H1 (cell line): ENCODE results near the gene MUC5B. TPM values are rescaled to one million over a fixed set of nuclear protein-coding genes. Genes with fewer than 3 reads are reported as not detected.

Experiments used
- CTCF ChIA-PET: fragments of 300-600 bp; sonication (Branson Sonifier 250); formaldehyde crosslinking; loops from one replicate; lab custom pipeline; 2021; ENCODE audit not compliant: partially characterized antibody; lab: Charles Lee
- POLR2A ChIA-PET: fragments of 300-600 bp; sonication (Branson Sonifier 250); formaldehyde crosslinking; loops from one replicate; lab custom pipeline; 2021; ENCODE audit warnings: inconsistent platforms; ENCODE audit not compliant: partially characterized antibody; lab: Charles Lee
- DNase-seq, 2 experiments: peaks; one replicate each; pipeline versions ENCODE4 v3.0.0 to v3.0.0-alpha.2; 2010 to 2022; ENCODE audit warnings: low spot score in 2 of 2, low read depth in 1 of 2, mixed read lengths in 1 of 2
- FAIRE-seq: peaks from 2 replicates; lab custom pipeline; 2011; peaks lifted over from hg19 to GRCh38; lab: Jason Lieb, UNC
- H2AFZ ChIP-seq: 2 replicates; pipeline ENCODE4 v1.8.1; 2012; ENCODE audit warnings: low read length, inconsistent platforms
- H2AK5ac ChIP-seq: 2 replicates; pipeline ENCODE4 v1.6.1; 2013; ENCODE audit warnings: low read depth, low read length
- H2BK120ac ChIP-seq: replicated peaks from 2 replicates; pipeline ENCODE3; 2013; ENCODE audit warnings: low read depth, low read length, inconsistent platforms
- H2BK12ac ChIP-seq: 2 replicates; pipeline ENCODE4 v1.6.1; 2013; ENCODE audit warnings: low read depth, low read length
- H2BK15ac ChIP-seq: 2 replicates; pipeline ENCODE4 v1.6.1; 2013; ENCODE audit warnings: low read length
- H2BK20ac ChIP-seq: 2 replicates; pipeline ENCODE4 v1.6.1; 2013; ENCODE audit warnings: low read length
- H2BK5ac ChIP-seq: 2 replicates; pipeline ENCODE4 v1.6.1; 2013; ENCODE audit warnings: low read depth, low read length
- H3K14ac ChIP-seq: 2 replicates; pipeline ENCODE4 v1.6.1; 2013; ENCODE audit warnings: inconsistent platforms; ENCODE audit not compliant: insufficient read length
- H3K18ac ChIP-seq: 2 replicates; pipeline ENCODE4 v1.6.1; 2013; ENCODE audit warnings: low read length; ENCODE audit errors: extremely low read depth
- H3K23ac ChIP-seq: 2 replicates; pipeline ENCODE4 v1.6.1; 2013; ENCODE audit warnings: inconsistent platforms; ENCODE audit not compliant: insufficient read length
- H3K23me2 ChIP-seq: 2 replicates; pipeline ENCODE4 v1.6.1; 2013; ENCODE audit warnings: low read depth, low read length
- H3K27ac ChIP-seq: 2 replicates; pipeline ENCODE4 v1.6.1; 2011; ENCODE audit warnings: low read depth, low read length, inconsistent platforms
- H3K27me3 ChIP-seq, 4 experiments: replicated peaks in 1 of 4; 1 replicate in 1 of 4; 2 replicates in 3 of 4; pipeline versions ENCODE4 v1.6.1 to v1.8.1; 2011 to 2013; ENCODE audit warnings: low read length in 3 of 4, mild to moderate bottlenecking in 3 of 4, inconsistent platforms in 2 of 4, mixed read lengths in 2 of 4, moderate library complexity in 1 of 4; ENCODE audit not compliant: control insufficient read depth in 3 of 4, insufficient read depth in 3 of 4; ENCODE audit errors: extremely low read depth in 1 of 4
- H3K36me3 ChIP-seq, 4 experiments: 2 replicates each; pipeline versions ENCODE4 v1.6.1 to v1.8.1; 2011 to 2013; ENCODE audit warnings: mild to moderate bottlenecking in 4 of 4, low read length in 3 of 4, moderate library complexity in 2 of 4, control low read depth in 1 of 4, inconsistent platforms in 1 of 4; ENCODE audit not compliant: insufficient read depth in 4 of 4, control insufficient read depth in 2 of 4
- H3K4ac ChIP-seq: replicated peaks from 2 replicates; pipeline ENCODE3; 2013; ENCODE audit warnings: low read length, low read depth, mixed read lengths, inconsistent platforms; ENCODE audit not compliant: insufficient read length
- H3K4me1 ChIP-seq, 4 experiments: replicated peaks in 1 of 4; 1 replicate in 1 of 4; 2 replicates in 3 of 4; pipeline versions ENCODE4 v1.6.1 to v1.8.1; 2011 to 2013; ENCODE audit warnings: low read length in 3 of 4, inconsistent platforms in 2 of 4, mixed read lengths in 1 of 4; ENCODE audit not compliant: insufficient read depth in 4 of 4, control insufficient read depth in 3 of 4
- H3K4me2 ChIP-seq, 2 experiments: 2 replicates each; pipeline versions ENCODE4 v1.6.1 to v1.8.1; 2011 to 2013; ENCODE audit warnings: low read depth in 2 of 2, low read length in 2 of 2, control low read depth in 1 of 2, inconsistent platforms in 1 of 2, mild to moderate bottlenecking in 1 of 2; ENCODE audit not compliant: insufficient read depth in 1 of 2
- H3K4me3 ChIP-seq, 4 experiments: fragments of 200-600, 300-600 bp in 1 of 4; sonication (generic), shearing (Covaris generic), sonication (Bioruptor Twin) in 1 of 4; 2 replicates each; pipeline versions ENCODE4 v1.5.1 to v1.8.1; 2011 to 2016; ENCODE audit warnings: low read length in 4 of 4, low read depth in 3 of 4, control low read depth in 2 of 4, inconsistent platforms in 2 of 4, mild to moderate bottlenecking in 2 of 4, mixed read lengths in 1 of 4, moderate library complexity in 1 of 4; ENCODE audit not compliant: insufficient read depth in 2 of 4; ENCODE audit errors: extremely low read depth in 1 of 4
- H3K56ac ChIP-seq: replicated peaks from 2 replicates; pipeline ENCODE3; 2013; ENCODE audit warnings: low read depth, mild to moderate bottlenecking, mixed read lengths, low read length, inconsistent platforms; ENCODE audit not compliant: insufficient read length
- H3K79me1 ChIP-seq: 2 replicates; pipeline ENCODE4 v1.6.1; 2013; ENCODE audit warnings: low read depth, low read length, control low read depth
- H3K79me2 ChIP-seq, 2 experiments: 2 replicates each; pipeline versions ENCODE4 v1.6.1 to v1.8.1; 2012 to 2013; ENCODE audit warnings: low read length in 2 of 2, mild to moderate bottlenecking in 2 of 2, inconsistent platforms in 1 of 2; ENCODE audit not compliant: insufficient read depth in 2 of 2, control insufficient read depth in 1 of 2
- H3K9ac ChIP-seq, 4 experiments: replicated peaks in 1 of 4; 1 replicate in 1 of 4; 2 replicates in 3 of 4; pipeline versions ENCODE4 v1.6.1 to v1.8.1; 2011 to 2013; ENCODE audit warnings: low read depth in 3 of 4, low read length in 3 of 4, control low read depth in 2 of 4, mild to moderate bottlenecking in 2 of 4, moderate library complexity in 2 of 4, inconsistent platforms in 1 of 4; ENCODE audit errors: extremely low read depth in 1 of 4
- H3K9me3 ChIP-seq, 2 experiments: 2 replicates each; pipeline versions ENCODE4 v1.6.1 to v1.8.1; 2012 to 2013; ENCODE audit warnings: mild to moderate bottlenecking in 2 of 2, moderate library complexity in 2 of 2, control low read depth in 1 of 2, inconsistent platforms in 1 of 2, low read depth in 1 of 2, low read length in 1 of 2, mixed read lengths in 1 of 2; ENCODE audit not compliant: insufficient read depth in 2 of 2
- H4K20me1 ChIP-seq, 2 experiments: replicated peaks in 1 of 2; 2 replicates each; pipeline versions ENCODE3 to v1.8.1; 2011 to 2013; ENCODE audit warnings: inconsistent platforms in 2 of 2, low read length in 2 of 2, mild to moderate bottlenecking in 1 of 2; ENCODE audit not compliant: insufficient read depth in 2 of 2, control insufficient read depth in 1 of 2
- H4K5ac ChIP-seq: 2 replicates; pipeline ENCODE4 v1.6.1; 2013; ENCODE audit warnings: low read length, low read depth, mixed read lengths, inconsistent platforms; ENCODE audit not compliant: insufficient read length
- H4K8ac ChIP-seq: 2 replicates; pipeline ENCODE4 v1.8.0; 2013; ENCODE audit warnings: mild to moderate bottlenecking, moderate library complexity, low read length, inconsistent platforms; ENCODE audit not compliant: insufficient read depth; ENCODE audit errors: extremely low read depth
- H4K91ac ChIP-seq: replicated peaks from 2 replicates; pipeline ENCODE3; 2013; ENCODE audit warnings: low read length, mixed read lengths, inconsistent platforms; ENCODE audit not compliant: insufficient read length
- WGBS, 2 experiments: shearing (Covaris generic) in 1 of 2; methylation state at CpG; one replicate each; pipeline versions ENCODE4 v1.1.6 to v1.1.7; 2013 to 2015; ENCODE audit warnings: low lambda C conversion rate in 2 of 2, mixed read lengths in 2 of 2, inconsistent platforms in 1 of 2, low coverage in 1 of 2, missing lambda C conversion rate in 1 of 2; ENCODE audit not compliant: insufficient replicate concordance in 2 of 2, insufficient coverage in 1 of 2, insufficient read length in 1 of 2; ENCODE audit errors: extremely low coverage in 1 of 2, missing lambda C conversion rate in 1 of 2; 5-methylcytosine and 5-hydroxymethylcytosine counted together
- polyA plus RNA-seq, 7 experiments: library from polyadenylated mRNA; depleted of rRNA in 3 of 7; stranded (reverse) in 5 of 7; unstranded in 2 of 7; fragments of >200 nt in 5 of 7; fragments of 200-250 nt in 2 of 7; gene quantifications; 1 replicate in 5 of 7; 2 replicates in 1 of 7; 4 replicates in 1 of 7; pipeline versions ENCODE4 v1.2.1 to v1.2.3, GENCODE V29; 2011 to 2013; ENCODE audit warnings: missing spikeins in 2 of 7, mixed read lengths in 2 of 7
- total RNA-seq: library from RNA; stranded (reverse); fragmentation: NEBNext Ultra II Directional; extraction: Animal tissue kit (Norgen Biotek cat#: 25700); gene quantifications from 2 replicates; pipeline ENCODE4 v1.2.1, GENCODE V29; 2021

MUC5B gene
- total and polyA plus RNA-seq, 2 of the 8 experiments (the other 6 are each of a cell fraction or from before 2014, with no cell fraction given) = 0.02 to 0.03 TPM

DNA sequence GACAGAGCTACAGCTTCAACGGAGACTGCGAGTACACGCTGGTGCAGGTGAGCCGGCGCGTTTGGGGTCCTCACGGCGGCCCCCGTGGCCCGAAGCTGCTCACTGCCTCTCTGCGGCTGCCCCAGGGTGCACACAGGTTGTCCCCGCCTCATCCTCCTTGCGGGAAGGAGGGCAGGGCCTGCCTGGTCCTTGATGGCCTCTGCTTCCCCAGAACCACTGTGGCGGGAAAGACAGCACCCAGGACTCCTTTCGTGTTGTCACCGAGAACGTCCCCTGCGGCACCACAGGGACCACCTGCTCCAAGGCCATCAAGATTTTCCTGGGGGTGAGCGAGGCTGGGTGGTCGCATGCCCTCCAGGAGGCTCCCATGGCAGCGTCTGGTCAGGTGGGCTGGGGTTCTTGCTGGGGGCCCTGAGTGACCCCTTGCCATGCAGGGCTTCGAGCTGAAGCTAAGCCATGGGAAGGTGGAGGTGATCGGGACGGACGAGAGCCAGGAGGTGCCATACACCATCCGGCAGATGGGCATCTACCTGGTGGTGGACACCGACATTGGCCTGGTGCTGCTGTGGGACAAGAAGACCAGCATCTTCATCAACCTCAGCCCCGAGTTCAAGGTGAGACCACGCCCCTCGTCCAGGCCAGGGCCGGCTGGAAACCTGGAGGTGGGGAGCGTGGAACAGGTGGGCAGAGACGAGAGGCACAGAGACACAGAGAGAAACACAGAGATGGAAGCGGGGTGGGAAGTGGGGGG is 45.7 kb upstream of the MUC5B start:
- DNase-seq (no peak), FAIRE-seq (no peak)

More for the DNA sequence above, 45.7 kb upstream of the MUC5B start:
- Histone ChIP-seq H4K5ac (no peak overlapping the region), H3K27ac (no peak overlapping the region), H3K36me3 (no peaks in the 10 kb centered on the region), H3K4me2 (no peak overlapping the region), H3K4me3 (no peak overlapping the region), H2AK5ac (no peak overlapping the region), H3K79me2 (no peaks in the 10 kb centered on the region), H3K23me2 (peaks cover 11% of the 10 kb centered on the region; the same call in 1 of the 2 replicates), H3K4ac (no peak overlapping the region), H3K9ac (no peak overlapping the region), H3K4me1 (no peaks in the 10 kb centered on the region), H2BK120ac (no peak overlapping the region), H4K20me1 (peaks cover 0 to 2% of the 10 kb centered on the region in 2 experiments), H3K18ac (no peak overlapping the region), H2BK12ac (no peak overlapping the region), H3K14ac (no peak overlapping the region), H3K9me3 (peaks cover 41 to 86% of the 10 kb centered on the region in 2 experiments), H2BK5ac (no peak overlapping the region), H2AFZ (no peak overlapping the region), H3K56ac (no peak overlapping the region), H3K23ac (no peak overlapping the region), H2BK20ac (no peak overlapping the region), H2BK15ac (no peak overlapping the region), H3K79me1 (no peaks in the 10 kb centered on the region), H3K27me3 (no peaks in the 10 kb centered on the region), H4K8ac (no peak overlapping the region), H4K91ac (no peak overlapping the region)
- POLR2A ChIA-PET = no interaction called here
- 88% methylated on average over 33 of the region's 34 CpGs; no CpG with 5 or more reads in 1 of the 2 experiments for WGBS, 2 experiments
- CTCF ChIA-PET = interaction anchor here (0.7 kb wide), 1 partner anchor 23 kb away, joined by 3 read pairs; no protein-coding TSS in a partner anchor
